RKO (cell line): Measurements from ENCODE around the gene SLC13A4.
"Not testable (repeated sequence)": the region's sequence is repeated elsewhere in the genome, so short reads cannot be mapped to it uniquely, and the experiment has no call there.

ENCODE experiments used
- DNase-seq: peaks from one replicate; pipeline ENCODE4 v3.0.0-alpha.2; 2016; ENCODE audit warnings: low spot score

The SLC13A4 gene

GRCh38 chr7:135728136-135728669 lies at the start of gene SLC13A4:
SLC13A4 (minus strand) TSS chr7:135728186; CDS start chr7:135727496, 690 bp downstream.
- DNase-seq = no peak

GRCh38 chr7:135775915-135776314 lies 47.9 kb upstream of the SLC13A4 start:
- DNase-seq = not testable (repeated sequence)

GRCh38 chr7:135775230-135775629 lies 47.2 kb upstream of the SLC13A4 start:
- no peak for DNase-seq

- DNase-seq = peak; percentile 18
Observed at GRCh38 chr7:135774284-135774683, 46.3 kb upstream of the SLC13A4 start.

GRCh38 chr7:135773464-135773863 lies 45.5 kb upstream of the SLC13A4 start:
- DNase-seq = no peak

- DNase-seq = no peak
Observed at GRCh38 chr7:135772639-135773222, 44.7 kb upstream of the SLC13A4 start.

GRCh38 chr7:135771961-135772638 lies 44.1 kb upstream of the SLC13A4 start:
- DNase-seq = peak; percentile 18

GRCh38 chr7:135771051-135771450 lies 43.1 kb upstream of the SLC13A4 start:
- no peak for DNase-seq

- DNase-seq = no peak
Observed at GRCh38 chr7:135770139-135770710, 42.2 kb upstream of the SLC13A4 start.

- DNase-seq = no peak
Observed at GRCh38 chr7:135769005-135769802, 41.2 kb upstream of the SLC13A4 start.

GRCh38 chr7:135768467-135768866 lies 40.5 kb upstream of the SLC13A4 start:
- DNase-seq = no peak

DNA sequence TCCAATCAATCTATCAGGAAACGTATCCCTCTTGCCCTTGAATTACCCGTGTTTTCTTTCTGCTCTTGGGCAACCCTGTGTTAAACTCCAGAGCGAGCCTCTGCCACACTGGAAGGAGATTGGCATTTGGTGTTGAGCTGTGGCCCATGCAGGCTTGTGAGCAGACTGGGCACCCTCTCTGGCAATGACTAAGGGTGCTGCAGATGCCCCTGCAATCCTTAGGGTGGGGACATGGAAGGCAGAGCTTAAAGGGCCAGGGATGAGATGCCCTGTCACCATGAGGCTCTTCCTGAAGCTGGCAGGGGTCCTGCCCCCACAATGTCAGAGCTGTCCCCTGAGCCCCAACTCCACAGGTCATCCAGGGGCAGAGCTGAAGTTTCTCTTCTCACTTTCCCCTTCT lies 40.1 kb upstream of the SLC13A4 start:
- DNase-seq = no peak

DNA sequence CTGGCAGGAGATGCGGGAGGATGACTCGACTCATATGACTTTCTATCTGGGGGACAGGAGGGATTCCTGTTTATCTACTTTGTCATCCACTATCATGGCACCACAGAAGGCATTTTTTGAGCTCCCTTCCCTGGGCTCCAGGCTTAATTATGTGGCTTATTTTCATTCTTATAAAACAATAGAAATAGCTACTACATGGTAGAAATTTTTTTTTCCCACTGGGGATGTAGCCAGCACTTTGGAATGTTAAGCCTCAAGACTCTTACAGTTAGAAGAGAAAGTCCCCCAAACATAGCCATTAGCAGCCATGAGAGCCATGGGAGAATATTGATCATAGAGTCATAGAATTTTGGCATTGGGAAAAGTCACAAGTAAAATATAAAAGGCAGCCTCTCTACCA lies 35.3 kb upstream of the SLC13A4 start:
- no peak for DNase-seq

DNA sequence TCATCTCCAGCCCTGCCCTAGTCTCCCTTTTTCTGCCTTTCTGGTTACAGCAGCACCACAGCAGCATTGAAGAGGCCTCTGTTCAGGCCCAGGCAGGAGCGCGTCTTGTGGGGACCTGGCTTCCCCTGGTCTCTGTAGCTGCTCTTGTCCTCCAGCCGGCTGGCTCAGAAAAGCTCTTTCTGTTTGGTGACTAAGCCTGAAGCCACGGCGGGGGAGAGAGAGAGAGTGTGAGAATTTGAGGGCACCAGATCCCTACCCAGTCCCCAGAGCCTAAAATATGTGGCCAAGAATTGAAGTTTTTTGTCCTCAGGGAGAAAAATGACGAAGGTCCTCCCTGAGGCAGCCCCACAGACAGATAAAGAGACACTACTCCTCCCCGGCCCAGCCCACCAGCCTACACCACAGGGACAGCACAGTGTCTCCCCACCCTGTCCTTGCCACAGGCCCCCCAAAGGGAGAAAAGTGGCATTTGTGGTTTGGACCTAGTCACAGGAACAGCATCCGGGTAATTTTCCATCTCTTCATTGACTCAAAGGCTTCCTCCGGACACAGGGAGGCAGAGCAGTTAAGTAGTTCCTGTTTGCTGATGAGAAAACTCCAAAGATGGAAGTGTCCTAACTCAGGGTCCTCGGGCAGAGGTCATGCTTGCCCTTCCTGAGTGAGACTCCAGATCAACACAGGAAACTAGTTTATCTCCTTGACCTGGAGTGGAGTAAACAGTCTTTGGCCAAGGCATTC lies 33.9 kb upstream of the SLC13A4 start:
- DNase-seq = no peak

GRCh38 chr7:135759532-135759931 lies 31.5 kb upstream of the SLC13A4 start:
- no peak for DNase-seq

DNA sequence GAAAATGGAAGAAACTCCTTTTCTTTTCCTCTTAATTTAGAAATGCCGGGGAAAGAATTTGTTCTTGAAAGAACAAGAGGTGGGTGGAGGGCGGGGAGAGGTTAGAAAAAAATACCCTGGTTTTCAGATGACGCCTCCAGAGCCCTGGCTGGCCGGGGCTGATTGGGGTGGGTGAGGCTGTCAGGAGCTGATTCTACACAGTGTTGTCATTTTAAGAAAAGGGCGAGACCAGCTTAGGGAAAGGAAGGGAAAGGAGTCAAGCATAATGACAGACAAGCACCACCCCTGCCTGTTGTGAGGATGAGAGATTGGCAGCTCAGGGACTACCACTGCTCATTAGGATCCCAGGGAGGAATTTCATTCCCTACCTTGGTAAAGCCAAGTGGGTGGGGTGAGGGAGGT lies 30.5 kb upstream of the SLC13A4 start:
- no peak for DNase-seq

DNA sequence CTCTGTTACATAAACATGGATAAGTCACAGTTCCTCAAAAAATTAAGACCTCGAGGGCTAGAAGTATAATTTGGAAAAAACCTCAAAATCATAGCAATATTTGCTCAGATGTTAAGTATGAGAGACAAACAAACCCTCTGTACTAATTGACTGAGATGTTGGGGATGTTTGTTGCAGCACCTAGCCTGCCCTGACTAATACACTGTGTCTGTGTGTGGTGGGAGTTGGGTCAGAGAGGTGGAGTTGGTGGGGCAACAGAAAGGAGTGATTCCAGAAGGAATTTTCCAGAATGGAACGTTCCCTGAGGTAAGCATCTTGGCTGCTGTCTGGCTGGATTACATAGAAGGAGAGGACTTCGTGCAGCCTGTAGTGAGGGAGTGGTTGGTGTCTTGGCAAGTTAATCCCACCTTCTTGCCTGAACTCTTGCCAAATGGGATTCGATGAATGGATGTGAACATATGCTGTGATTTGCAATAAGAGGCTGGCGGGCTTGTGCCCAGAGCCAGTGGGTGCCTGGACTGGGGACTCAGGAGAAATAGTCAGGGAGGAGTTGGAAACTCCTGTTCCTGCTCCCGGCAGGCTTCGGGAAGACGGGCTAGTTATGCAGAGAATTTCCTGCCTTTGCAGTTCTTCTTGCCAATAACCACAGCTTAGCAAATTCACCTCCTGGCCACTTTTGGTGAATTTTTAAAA lies 29.9 kb upstream of the SLC13A4 start:
- DNase-seq = no peak

GRCh38 chr7:135756191-135756590 lies 28.2 kb upstream of the SLC13A4 start:
- DNase-seq = no peak

DNA sequence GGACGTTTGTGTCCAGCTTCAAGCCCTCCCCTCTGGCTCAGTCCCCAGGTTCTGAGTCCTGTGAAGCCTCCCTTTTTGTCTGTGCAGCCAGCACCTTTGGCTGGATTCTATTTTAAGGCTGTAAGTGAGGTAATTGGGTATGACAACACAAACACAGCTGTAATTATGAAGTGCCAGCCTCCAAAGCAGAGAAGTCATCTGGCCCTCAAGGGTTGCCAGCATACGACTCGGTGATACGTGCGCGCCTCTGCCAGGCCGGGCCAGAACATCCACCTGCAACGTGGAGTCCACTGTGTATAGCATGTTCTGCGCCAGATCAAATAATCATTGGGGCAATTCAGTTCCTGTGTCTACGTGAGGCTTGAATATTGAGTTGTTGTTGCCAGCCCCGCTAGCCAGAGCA lies 27.4 kb upstream of the SLC13A4 start:
- DNase-seq = no peak

DNA sequence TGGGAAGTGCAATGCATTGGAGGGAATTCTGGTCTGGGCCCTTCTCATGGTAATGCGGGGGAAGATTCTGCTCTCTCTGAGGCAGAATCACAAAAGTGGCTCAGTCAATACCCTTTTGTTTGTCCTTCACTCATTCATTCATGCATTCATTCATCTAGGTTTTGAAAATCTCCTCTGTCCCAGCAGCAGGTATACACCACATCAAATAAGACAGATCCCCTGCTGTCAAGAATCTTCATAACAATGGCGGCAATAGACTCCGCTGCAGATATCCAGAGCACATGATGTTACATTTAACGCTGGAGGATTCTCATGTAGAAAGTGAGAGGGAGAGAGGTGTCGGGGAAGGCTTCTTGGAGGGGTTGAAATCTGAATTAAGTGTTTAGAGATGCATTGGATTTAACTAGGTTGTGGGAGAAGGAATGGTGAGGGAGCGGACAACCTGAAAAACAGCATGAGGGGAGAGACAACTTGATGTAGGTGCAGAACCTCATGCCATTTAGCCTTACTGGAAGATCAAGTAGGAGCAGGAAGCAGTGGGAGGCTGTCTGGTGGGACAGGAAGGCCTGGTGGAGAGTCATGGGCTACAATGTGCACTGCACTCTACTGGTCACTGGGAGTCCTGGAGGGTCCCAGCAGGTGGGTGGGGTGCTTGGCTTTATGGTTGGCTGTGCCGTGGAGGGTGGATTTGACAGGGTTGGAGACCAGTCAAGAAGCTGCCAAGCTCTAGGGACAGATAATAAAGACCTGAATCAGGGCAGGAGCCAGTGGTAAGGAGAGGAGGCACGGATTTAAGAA lies 25.8 kb upstream of the SLC13A4 start:
- DNase-seq = no peak
